IPS-NIHi7 (cell line): Measurements from ENCODE around the gene TRIP6.
"Not testable (repeated sequence)": the region's sequence is repeated elsewhere in the genome, so short reads cannot be mapped to it uniquely, and the experiment has no call there.

Experiments
- DNase-seq: peaks from one replicate; pipeline ENCODE4 v3.0.0; 2012; ENCODE audit warnings: mixed read lengths; ENCODE audit errors: extremely low spot score

The TRIP6 gene

GRCh38 chr7:100890653-100891567 is 23.7 kb downstream of the TRIP6 start:
- DNase-seq: no peak

DNA sequence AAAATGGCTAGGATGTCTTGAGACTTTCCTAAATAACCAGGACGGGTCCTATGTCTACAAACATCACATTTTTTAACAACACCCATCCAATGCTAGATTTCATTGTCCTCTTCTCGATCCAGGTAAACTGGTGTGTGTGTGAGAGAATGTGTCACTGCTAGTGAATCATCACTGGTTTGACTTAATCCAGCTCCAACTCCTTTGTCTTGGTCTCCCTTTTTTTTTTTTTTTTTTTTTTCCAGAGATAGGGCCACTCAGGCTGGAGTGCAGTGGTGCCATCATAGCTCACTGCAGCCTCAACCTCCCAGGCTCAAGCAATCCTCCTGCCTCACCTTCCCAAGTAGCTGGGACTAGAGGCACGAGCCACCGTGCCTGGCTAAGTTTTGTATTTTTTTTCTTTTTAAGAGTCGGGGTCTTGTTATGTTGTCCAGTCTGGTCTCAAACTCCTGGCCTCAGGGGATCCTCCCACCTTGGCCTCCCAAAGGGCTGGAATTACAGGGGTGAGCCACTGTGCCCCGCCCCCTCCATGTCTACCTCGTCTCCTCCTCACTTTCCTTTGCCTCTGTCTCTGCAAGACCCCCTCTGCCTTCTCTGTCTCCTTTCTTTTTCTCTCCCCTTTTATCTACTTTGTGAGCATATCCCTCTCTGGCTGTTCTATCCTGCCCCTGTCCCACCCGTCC is 24.5 kb downstream of the TRIP6 start:
- no peak for DNase-seq

- DNase-seq: no peak
Measured at GRCh38 chr7:100892364-100893317, 25.5 kb downstream of the TRIP6 start.

- no peak for DNase-seq
Measured at GRCh38 chr7:100893318-100893895, 26.2 kb downstream of the TRIP6 start.

- DNase-seq: no peak
Measured at GRCh38 chr7:100893910-100894721, 26.9 kb downstream of the TRIP6 start.

GRCh38 chr7:100894860-100895700 is 27.9 kb downstream of the TRIP6 start:
- peak; percentile 72 for DNase-seq

GRCh38 chr7:100895701-100895955 is 28.4 kb downstream of the TRIP6 start, which contains the start of gene ACHE:
Gene ACHE (minus strand): TSS chr7:100895888. CDS start chr7:100894232, 1,656 bp downstream.
- no peak for DNase-seq

DNA sequence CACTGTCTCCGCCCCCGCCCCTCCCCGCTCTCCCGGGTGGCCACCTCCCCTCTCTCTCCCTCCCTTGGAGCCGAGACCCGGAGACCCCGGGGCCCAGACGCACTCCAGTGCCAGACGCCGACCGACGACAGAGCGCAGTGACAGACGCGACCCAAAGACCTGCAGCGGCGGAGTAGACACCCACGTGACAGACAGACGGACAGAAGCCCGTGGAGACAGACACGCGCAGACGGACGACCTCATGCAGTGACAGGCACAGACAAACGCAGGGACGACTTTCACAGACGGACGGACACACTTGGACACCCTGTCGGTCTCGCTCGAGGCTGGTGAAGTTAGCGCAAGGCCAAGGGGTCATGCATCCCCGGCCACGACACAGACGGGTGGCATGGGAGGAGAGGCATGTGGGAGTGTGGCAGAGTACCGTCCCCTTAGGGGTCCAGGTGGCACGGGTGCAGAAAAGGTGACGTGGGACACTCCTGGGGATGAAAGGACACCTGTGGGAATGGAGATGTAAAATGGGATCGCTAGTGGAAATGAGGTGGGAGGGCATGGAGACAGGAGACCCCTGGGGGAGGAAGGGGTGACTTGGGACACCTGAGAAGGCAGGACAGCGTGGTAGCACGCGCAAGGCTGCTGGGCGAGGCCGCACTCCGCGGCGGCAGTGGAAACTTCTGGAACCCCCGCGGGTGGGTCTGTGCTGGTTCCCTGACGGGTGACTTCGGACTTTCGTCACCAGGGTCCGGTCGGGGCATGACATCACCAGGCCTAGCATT is 29.0 kb downstream of the TRIP6 start:
- peak; percentile 72 for DNase-seq

- DNase-seq: no peak
Measured at GRCh38 chr7:100896732-100897608, 29.8 kb downstream of the TRIP6 start.

DNA sequence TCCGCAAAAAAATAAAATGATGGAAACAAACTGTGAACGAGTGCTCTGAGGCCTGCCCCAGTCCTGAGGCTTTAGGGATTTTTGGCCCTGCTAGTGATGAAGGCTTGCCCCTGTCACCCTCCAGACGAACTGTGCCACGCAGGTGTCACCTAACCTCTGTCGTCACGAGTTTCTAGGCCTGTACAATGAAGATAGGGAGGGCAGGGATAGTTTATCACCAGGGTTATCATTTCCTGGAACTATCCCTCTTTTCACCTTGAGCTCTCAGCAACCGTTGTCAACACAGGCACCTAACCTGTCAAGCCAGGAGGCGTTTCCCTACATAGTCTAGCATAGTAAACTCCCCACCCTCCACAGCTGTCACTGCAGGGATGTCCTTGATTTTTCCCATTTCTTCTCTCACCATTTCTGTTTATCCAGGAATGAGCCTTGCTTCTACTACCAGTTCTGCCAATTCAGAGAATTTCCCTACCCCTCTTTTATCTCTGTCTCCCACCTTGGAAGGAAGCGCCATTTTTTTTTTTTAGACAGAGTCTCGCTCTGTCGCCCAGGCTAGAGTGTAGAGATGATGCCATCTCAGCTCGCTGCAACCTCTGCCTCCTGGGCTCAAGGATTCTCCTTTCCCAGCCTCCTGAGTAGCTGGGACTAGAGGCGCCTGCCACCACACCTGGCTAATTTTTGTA is 30.7 kb downstream of the TRIP6 start:
- no peak for DNase-seq

GRCh38 chr7:100899432-100899831 is 32.2 kb downstream of the TRIP6 start:
- no peak for DNase-seq

- no peak for DNase-seq
Measured at GRCh38 chr7:100900978-100901377, 33.8 kb downstream of the TRIP6 start.

DNA sequence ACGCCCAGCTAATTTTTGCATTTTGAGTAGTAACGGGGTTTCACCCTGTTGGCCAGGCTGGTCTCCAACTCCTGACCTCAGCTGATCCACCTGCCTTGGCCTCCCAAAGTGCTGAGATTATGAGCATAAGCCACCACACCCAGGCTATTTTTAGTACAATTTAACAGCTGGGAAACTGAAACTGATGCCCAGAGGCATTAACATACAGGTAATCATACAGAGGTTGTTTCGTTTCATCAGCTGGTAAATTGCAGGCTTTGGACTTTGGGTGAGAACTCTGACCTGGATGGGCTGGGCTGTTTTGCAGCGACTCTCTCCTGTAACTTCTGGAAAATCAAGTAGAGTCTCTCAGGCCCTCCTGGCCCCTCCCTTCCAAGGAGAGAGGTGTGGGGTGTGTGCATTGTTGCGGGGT is 34.7 kb downstream of the TRIP6 start:
- no peak for DNase-seq

GRCh38 chr7:100902638-100903037 is 35.5 kb downstream of the TRIP6 start:
- DNase-seq: no peak

DNA sequence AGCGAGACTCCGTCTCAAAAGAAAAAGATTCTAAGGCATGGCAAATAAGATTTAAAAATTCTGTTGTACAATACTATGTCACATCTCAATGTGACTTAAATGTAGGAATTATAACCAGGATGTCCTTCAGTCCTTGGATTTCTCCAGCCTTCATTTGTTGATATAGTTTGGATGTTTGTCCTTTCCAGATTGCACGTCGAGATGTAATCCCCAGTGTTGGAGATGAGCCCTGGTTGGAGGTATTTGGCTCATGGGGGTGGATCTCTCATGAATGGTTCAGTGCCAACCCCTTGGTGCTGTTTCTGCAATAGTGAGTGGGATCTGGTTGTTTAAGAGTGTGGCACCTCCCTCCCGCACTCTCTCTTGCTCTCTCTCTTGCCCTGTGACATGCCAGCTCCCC is 41.3 kb downstream of the TRIP6 start:
- no peak for DNase-seq

GRCh38 chr7:100910443-100910842 is 43.3 kb downstream of the TRIP6 start:
- not testable (repeated sequence) for DNase-seq

- no peak for DNase-seq
Measured at GRCh38 chr7:100911484-100911883, 44.3 kb downstream of the TRIP6 start.
